Endothelial cell of hepatic sinusoid (primary cell): ENCODE measurements around the gene CELF5.

Experiments used
- in situ Hi-C: cut with HindIII; loops from 2 replicates; pipeline ENCODE4 v1.10.0; 2017; ENCODE audit warnings: low sequenced_read_pairs

CELF5 gene

DNA sequence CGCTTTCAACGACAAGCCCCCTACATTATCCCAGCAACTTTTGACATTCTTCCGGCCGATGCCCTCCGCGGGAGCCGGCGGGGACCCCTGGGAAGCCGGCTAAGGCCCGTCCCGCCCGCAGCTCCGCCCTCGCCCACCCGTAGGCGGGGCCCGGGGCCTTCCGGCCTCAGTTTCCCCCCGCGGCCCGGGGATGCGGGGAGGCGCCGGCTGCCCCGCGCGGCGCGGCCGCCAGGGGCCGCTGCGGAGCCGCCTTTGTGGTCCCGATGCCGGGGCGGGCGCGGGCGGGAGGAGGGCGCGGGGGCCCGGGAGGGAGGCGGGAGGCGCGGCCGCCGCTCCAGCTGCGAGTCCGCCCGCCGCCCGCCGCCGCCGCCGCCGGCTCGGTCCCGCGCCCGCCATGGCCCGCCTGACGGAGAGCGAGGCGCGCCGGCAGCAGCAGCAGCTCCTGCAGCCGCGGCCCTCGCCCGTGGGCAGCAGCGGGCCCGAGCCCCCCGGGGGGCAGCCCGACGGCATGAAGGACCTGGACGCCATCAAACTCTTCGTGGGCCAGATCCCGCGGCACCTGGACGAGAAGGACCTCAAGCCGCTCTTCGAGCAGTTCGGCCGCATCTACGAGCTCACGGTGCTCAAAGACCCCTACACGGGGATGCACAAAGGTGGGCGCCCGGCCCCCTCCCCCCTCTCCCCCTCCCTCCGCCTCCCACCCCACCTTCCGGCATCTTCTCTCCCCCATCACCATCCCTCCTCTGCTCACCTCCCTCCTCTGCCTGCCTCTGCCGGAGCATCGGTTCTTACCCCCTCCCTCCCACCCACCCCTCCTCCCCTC is at the start of gene CELF5:
Gene CELF5, plus strand, starts transcription at position 316 of the 823 bp plus-strand sequence. Its CDS starts 79 bp downstream, at position 395.
- in situ Hi-C loops = no loop called here

DNA sequence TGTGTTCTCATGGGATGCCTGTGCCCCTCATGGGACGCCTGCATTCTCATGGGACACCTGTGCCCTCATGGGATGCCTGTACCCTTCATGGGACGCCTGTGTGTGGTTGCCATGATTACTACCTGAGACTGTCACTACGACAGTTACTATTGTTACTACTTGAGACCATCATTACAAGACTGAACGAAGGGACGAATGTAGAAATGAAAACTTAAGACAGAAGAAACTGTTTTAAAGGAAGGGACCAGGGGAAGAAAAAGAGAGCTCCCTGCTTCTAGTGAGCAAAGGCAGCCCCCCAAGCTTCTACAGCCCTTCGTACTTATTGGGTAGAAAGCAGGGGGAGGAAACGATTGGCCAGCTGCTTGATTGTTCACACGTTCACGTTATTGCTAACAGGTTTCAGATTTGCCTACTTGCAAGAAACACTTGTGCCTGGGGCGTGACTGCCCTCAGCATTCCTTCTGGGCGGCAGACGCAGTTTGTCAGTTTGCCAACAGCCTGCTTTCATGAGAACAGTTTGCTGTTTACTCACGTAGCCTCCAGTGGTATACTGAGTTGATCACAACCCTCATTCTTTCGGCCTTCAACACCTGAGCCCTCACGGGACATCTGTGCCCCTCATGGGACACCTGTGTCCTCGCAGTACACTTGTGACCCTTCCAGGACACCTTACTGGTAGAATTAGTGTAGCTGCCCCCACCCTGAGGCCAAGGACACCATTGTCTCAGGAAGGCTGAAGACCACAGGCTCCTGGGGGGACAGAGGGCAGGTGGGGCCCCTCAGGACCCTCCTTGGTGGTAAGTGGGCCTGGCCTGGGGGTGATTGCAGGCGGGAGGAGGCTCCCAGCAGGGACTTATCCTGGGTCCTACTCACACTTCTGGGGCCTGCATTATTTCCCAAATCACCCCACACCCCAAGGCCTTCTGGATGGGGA is 48.4 kb upstream of the CELF5 start:
- in situ Hi-C loops = loop anchor here (5.0 to 10.0 kb wide), 5 partner anchors 51 to 231 kb away; partner anchors contain the start of genes TLE2 and ZNF77

DNA sequence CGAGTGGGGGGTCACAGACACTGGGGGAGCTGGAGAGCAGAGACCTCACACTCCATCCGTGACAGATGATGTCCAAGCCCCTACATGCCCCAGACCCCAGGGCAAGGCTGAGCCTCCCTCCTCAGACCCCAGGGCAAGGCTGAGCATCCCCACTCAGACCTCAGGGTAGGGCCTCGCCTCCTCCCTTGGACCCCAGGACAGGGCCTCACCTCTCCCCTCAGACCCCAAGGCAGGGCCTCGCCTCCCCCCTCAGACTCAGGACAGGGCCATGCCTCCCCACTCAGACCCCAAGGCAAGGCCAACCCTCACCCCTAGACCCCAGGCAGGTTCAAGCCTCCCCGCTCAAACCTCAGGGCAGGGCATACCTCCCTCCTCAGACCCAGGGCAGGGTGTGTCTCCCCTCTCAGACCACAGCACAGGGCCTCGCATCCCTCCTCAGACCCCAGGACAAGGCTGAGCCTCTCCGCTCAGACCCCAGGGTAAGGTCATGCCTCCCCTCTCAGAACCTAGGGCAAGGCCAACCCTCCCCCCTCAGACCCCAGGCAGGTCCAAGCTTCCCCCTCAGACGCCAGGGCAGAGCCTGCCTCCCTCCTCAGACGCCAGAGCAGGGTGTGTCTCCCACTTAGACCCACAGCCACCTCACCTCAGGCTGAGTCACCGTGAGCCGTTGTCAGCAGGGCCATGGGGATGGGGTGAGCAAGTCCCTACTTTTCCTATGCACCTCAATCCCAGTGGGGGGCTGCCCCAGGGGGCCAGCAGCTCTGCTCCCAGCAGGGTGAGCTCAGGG is 47.6 kb upstream of the CELF5 start:
- in situ Hi-C loops = loop anchor here (5.0 to 10.0 kb wide), 5 partner anchors 52 to 232 kb away; partner anchors contain the start of genes TLE2 and ZNF77

DNA sequence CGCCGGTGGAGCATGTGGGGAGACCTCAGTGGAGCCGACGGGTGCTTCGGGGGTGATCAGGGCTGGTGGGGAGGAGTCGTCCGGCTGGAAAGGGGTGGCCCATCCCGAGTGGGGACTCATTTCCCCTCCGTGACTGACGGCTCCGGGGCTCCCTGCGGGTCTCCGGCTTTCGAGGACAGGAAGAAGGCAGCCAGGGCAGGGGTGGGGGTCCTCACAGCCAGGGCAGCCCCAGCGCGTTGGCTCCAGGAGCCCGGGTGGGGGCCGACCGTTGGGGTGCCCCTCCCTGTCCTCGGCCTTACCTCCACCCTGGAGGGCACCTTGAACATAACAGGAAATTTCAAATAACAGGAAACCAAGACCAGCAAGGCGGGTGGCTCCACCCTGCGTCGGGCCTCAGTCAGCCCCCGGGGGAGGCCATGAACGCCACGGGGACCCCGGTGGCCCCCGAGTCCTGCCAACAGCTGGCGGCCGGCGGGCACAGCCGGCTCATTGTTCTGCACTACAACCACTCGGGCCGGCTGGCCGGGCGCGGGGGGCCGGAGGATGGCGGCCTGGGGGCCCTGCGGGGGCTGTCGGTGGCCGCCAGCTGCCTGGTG is 46.0 kb upstream of the CELF5 start, which contains the start of gene S1PR4:
Gene S1PR4, plus strand, starts transcription at position 393 of the 596 bp plus-strand sequence. Its CDS starts 24 bp downstream, at position 417.
- in situ Hi-C loops = loop anchor here (5.0 to 10.0 kb wide), 5 partner anchors 54 to 234 kb away; partner anchors contain the start of genes TLE2 and ZNF77

DNA sequence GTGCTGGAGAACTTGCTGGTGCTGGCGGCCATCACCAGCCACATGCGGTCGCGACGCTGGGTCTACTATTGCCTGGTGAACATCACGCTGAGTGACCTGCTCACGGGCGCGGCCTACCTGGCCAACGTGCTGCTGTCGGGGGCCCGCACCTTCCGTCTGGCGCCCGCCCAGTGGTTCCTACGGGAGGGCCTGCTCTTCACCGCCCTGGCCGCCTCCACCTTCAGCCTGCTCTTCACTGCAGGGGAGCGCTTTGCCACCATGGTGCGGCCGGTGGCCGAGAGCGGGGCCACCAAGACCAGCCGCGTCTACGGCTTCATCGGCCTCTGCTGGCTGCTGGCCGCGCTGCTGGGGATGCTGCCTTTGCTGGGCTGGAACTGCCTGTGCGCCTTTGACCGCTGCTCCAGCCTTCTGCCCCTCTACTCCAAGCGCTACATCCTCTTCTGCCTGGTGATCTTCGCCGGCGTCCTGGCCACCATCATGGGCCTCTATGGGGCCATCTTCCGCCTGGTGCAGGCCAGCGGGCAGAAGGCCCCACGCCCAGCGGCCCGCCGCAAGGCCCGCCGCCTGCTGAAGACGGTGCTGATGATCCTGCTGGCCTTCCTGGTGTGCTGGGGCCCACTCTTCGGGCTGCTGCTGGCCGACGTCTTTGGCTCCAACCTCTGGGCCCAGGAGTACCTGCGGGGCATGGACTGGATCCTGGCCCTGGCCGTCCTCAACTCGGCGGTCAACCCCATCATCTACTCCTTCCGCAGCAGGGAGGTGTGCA is 45.3 kb upstream of the CELF5 start:
- in situ Hi-C loops = loop anchor here (5.0 to 10.0 kb wide), 5 partner anchors 54 to 234 kb away; partner anchors contain the start of genes TLE2 and ZNF77

DNA sequence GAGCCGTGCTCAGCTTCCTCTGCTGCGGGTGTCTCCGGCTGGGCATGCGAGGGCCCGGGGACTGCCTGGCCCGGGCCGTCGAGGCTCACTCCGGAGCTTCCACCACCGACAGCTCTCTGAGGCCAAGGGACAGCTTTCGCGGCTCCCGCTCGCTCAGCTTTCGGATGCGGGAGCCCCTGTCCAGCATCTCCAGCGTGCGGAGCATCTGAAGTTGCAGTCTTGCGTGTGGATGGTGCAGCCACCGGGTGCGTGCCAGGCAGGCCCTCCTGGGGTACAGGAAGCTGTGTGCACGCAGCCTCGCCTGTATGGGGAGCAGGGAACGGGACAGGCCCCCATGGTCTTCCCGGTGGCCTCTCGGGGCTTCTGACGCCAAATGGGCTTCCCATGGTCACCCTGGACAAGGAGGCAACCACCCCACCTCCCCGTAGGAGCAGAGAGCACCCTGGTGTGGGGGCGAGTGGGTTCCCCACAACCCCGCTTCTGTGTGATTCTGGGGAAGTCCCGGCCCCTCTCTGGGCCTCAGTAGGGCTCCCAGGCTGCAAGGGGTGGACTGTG is 44.6 kb upstream of the CELF5 start:
- in situ Hi-C loops = loop anchor here (5.0 to 10.0 kb wide), 5 partner anchors 55 to 235 kb away; partner anchors contain the start of genes TLE2 and ZNF77

DNA sequence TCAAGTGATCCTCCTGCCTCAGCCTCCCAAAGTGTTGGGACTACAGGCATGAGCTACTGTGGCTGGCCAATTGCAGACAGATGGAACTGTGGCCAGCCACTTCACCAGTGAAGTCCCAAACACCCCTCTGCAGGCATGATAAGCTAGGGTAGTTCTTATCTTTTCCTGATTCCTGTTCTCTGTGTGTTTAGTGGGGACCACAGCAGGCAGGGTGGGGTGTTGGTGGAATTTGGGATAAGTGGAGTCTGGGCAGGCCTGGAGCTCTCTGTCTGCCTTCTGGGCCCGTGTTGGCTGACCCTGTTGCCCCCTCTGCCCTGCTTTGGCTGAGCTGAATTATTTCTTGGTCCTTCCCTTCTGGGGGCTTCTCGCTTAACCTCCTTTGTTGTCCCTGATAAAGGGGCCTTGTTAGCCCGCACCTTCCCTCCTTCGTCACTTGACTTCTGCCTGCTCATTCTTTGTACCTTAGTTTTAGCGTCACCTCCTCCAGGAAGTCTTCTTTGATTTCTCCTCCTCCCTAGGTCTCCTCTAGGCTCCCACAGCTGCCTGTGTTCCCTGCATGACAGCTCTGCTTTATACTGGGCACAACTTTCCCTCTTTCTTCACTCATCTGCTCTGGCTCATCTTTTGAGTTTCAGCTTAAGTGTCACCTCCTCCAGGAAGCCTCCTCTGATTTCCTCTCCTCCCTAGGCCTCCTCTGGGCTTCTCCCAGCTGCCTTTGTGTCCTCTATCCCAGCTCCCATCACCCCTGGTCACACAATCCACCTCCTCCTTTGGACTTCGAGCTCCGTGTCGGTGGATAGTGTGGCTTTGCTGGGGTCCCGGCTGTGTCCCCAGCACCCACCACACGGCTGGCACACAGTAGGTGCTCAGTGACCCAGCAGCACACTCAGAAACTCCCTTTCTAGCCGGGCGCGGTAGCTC is 40.5 kb upstream of the CELF5 start:
- in situ Hi-C loops = no loop called here

DNA sequence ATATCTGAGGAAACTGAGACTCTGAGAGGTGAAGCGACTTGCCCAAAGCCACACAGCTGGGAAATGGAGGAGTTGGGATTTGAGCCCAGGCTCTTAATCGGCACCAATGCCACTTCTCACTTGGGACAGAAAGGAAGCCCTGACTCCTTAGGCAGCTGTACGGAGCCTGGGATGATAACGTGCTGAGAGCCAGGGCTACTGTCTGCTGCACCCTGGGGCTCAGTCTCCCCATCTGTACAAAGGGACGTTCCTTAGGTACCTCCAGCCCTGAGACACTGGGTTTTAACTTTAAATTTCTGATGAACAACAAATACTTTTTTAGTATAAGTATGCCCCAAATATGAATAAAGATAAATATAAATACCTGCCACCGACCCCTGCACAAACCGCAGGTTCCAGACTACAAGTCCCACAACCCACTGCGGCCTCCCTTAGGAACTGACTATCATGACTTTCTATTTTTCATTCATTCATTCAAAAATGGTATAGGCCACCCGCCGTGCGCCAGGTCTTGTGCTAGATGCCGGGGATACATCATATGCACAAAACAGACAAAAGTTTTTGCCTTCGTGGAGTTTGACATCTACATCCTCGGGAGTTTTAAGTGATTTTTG is 39.5 kb upstream of the CELF5 start:
- in situ Hi-C loops = no loop called here

DNA sequence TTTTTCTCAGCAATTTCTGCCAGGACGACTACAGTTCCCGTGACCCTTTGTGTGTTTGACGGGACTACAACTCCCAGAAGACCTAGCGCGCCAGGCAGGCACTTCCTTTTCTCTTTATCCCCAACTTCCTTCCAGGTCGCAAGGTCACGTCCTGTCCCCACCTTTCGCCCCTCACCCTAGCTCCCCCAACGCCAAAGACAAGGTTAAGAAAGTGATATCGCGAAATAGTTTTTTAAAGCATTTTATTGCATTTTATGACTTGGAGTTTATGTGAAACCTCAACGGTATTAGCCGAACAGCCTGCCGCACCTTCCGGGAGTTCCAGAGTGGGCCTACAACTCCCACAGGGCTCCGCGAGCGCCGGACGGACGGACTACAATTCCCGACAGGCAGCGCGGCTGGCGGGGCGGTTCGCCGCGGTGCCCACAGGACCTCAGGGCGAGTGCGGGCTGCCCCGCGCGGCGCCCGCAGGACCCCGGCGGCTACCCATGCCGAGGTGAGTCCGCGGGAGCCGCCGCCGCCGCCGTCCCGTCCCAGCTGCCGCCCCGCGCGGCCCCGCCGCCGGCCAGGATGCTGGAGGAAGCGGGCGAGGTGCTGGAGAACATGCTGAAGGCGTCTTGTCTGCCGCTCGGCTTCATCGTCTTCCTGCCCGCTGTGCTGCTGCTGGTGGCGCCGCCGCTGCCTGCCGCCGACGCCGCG is 38.9 kb upstream of the CELF5 start, which contains the start of gene NCLN:
Gene NCLN, plus strand, starts transcription at position 470 of the 699 bp plus-strand sequence. Its CDS starts 101 bp downstream, at position 571.
- in situ Hi-C loops = no loop called here

DNA sequence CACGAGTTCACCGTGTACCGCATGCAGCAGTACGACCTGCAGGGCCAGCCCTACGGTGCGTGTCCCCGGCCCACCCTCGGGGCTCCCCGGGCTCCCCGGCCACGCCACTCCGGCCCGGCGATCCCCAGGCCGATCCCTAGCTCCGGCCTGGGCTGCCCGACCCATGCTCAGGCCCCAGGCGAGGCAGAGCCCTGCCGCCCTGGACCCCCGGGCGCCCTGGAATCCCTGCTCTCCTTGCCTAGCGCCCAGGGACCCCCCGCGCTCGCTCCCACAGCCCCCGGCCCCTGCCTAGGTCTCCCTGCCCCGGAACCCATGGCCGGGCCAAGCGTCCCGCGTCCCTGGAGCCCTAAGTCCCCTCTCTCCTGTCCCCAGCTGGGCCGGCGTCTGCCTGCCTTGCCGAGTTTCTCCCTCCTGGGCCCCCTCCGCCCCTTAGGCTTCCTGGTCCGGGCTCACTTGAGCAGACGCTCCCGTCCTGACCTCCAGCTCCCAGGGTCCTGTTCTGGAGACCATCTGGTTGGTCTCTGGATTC is 38.2 kb upstream of the CELF5 start:
- in situ Hi-C loops = no loop called here

DNA sequence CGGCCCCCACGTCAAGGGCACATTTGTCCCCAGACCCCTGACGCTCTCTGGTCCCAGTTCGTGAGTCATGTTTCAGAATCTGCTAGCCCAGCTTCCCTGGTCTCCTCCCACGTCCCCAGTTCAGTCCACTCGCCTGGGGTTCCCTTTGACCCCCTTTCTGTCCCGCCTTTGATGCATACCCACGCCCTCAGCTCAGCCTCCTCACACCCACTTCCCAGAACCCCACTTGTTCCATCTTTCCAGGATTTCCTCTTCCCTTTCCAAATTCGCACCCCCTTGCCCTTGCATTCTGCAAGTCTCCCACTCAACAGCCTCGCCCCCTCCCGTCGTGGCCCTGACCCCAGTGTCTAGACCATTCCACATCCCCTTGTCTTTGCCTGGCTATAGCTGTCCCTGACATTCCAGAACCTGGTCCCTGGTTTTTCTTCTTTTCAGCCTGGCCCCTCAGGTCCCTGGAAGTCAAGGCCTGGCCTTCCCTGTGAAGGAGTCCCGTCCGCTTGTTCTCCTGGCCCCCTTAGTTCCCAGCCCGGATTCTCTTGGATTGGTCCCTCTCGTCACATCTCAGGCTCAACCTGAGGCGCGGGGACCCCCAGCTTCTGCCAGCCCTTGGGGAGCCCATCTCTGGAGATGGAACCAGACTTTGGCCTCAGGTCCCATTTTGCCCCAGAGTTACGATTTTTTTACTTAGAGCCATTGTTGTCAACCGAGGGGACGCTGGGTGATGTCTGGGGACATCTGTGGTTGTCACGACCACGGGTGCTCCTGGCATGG is 37.4 kb upstream of the CELF5 start:
- in situ Hi-C loops = no loop called here

DNA sequence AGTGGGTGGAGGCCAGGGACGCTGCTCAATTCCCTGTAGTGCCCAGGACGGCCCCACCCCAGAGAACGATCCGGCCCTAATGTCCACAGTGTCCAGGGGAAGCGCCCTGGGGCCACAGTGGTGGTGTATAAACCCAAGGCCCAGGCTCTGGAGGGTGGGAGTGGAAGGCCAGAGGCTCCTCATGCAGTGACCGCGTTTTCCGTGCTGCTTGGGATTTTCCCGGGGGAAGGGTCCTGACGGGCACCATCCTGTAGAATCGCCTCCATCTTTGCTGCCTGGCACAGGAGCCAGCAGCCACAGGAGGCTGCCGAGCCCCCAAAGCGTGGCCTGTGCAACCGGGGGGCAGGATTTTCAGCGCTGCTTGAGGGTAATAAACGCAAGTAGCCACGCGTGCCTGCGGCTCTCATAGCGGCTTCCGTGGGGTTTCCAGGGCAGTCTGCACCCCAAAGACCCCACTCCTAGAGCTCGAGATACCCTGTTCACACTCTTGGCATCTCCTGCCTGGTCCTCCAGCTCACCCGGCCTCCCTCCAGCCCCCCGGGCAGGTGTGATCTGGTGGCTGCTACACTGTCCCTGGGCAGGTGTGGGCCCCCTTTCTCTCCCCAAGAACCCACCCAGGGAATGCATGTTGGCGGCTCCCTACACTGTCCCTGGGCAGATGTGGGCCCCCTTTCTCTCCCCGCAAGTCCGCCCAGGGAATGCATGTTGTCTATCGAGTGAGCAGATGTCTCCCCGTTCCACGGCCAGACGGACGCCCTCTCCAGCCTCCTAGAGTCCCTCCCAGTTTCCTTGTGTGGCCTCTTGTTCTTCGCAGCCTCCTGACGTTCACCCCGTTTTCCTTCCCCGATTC is 36.6 kb upstream of the CELF5 start:
- in situ Hi-C loops = no loop called here

DNA sequence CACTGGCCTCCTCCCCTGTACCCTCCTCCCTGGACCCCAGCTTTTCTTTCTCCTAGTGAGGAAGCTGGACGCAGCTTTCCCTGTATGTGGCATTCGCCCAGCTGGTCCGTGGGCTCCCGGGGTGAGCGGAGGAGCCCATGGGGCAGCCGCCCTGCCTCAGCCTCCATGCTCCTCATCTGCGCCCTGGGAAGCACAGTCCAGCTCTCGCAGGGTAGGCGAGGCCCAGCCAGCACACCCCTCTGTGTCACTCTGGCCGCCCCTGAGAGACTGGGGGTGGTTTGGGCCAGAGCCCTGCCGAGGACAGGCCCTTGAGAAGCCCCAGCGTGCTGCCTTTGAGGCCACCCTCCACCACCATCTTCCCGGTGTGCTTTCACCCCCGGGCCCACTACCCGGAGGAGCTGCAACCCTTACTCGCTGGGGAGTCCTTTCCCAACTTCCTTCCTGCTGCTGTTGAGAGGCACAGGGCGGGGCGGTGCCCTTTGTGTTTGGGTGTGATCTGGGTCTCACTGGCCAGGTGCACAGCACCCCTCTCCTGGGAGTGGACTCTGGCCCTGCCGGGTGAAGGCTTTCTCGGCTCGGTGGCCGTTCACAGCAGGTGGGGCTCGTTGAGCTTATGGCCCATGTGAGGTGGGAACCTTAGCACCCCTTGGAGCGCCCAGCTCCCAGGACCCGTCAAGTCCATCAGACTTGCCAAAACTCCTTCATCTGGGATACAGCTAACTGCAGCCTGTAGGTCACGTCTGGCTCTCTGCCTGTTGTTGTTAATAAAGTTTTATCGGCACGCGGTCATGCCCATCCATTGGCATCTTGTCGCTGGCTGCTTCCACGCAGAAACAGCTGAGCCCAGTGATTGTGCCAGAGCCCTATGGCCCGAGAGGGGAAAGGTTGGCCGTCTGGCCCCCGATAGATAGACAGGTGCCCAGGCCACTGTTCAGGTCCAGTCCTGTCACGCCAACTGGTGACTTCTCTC is 35.5 kb upstream of the CELF5 start:
- in situ Hi-C loops = no loop called here
